Measurements from ENCODE around the gene SLC6A2.
"Not testable (repeated sequence)": the region's sequence is repeated elsewhere in the genome, so short reads cannot be mapped to it uniquely, and the experiment has no call there.

Gene SLC6A2

GRCh38 chr16:55735120-55735781 is 79.5 kb downstream of the SLC6A2 start:
- peak; percentile 22 for DNase-seq (ENCODE audit: low read depth)
- H3K4me3 ChIP-seq (ENCODE audit: control insufficient read depth, low read depth, low read length): no peak overlapping the region
- no peak for TF ChIP-seq CTCF (conservative IDR thresholded peaks at IDR 0.05; ENCODE audit: control insufficient read depth, insufficient read depth, low read depth, low read length)

GRCh38 chr16:55736671-55737070 is 80.9 kb downstream of the SLC6A2 start:
- peak; percentile 5 for DNase-seq (ENCODE audit: low read depth)
- H3K4me3 ChIP-seq (ENCODE audit: control insufficient read depth, low read depth, low read length): no peak overlapping the region
- TF ChIP-seq CTCF (conservative IDR thresholded peaks at IDR 0.05; ENCODE audit: control insufficient read depth, insufficient read depth, low read depth, low read length): no peak

GRCh38 chr16:55737318-55737717 is 81.5 kb downstream of the SLC6A2 start:
- no peak for DNase-seq (ENCODE audit: low read depth)
- no peak overlapping the region for H3K4me3 ChIP-seq (ENCODE audit: control insufficient read depth, low read depth, low read length)
- TF ChIP-seq CTCF (conservative IDR thresholded peaks at IDR 0.05; ENCODE audit: control insufficient read depth, insufficient read depth, low read depth, low read length): no peak

- no peak overlapping the region for H3K4me3 ChIP-seq (ENCODE audit: control insufficient read depth, low read depth, low read length)
- no peak for TF ChIP-seq CTCF (conservative IDR thresholded peaks at IDR 0.05; ENCODE audit: control insufficient read depth, insufficient read depth, low read depth, low read length)
- DNase-seq (ENCODE audit: low read depth): no peak
Measured at GRCh38 chr16:55737966-55738365, 82.2 kb downstream of the SLC6A2 start.

GRCh38 chr16:55746081-55746480 is 90.3 kb downstream of the SLC6A2 start:
- DNase-seq (ENCODE audit: low read depth): no peak
- TF ChIP-seq CTCF (conservative IDR thresholded peaks at IDR 0.05; ENCODE audit: control insufficient read depth, insufficient read depth, low read depth, low read length): no peak
- H3K4me3 ChIP-seq (ENCODE audit: control insufficient read depth, low read depth, low read length): no peak overlapping the region

- TF ChIP-seq CTCF (conservative IDR thresholded peaks at IDR 0.05; ENCODE audit: control insufficient read depth, insufficient read depth, low read depth, low read length): no peak
- no peak for DNase-seq (ENCODE audit: low read depth)
- H3K4me3 ChIP-seq (ENCODE audit: control insufficient read depth, low read depth, low read length): no peak overlapping the region
Measured at GRCh38 chr16:55747785-55748184, 92.0 kb downstream of the SLC6A2 start.

- peak; percentile 41 for DNase-seq (ENCODE audit: low read depth)
Measured at GRCh38 chr16:55752465-55753144, 96.8 kb downstream of the SLC6A2 start.

GRCh38 chr16:55753145-55753631 is 97.4 kb downstream of the SLC6A2 start:
- DNase-seq (ENCODE audit: low read depth): peak; percentile 37
- not testable (repeated sequence) for H3K4me3 ChIP-seq (ENCODE audit: control insufficient read depth, low read depth, low read length)

More at GRCh38 chr16:55752465-55753144, 96.8 kb downstream of the SLC6A2 start:
- not testable (repeated sequence) for H3K4me3 ChIP-seq (ENCODE audit: control insufficient read depth, low read depth, low read length)

All from fibroblast of mammary gland (primary cell).